Neural cell (in vitro differentiated cells): ENCODE measurements around the gene TCF20. TPM values are rescaled to one million over a fixed set of nuclear protein-coding genes. Genes with fewer than 3 reads are reported as not detected.

Experiments
- H2AFZ ChIP-seq: fragments of 200-600, 300-800 bp; sonication (generic), shearing (Covaris generic); 2 replicates; pipeline ENCODE4 v1.6.0; 2014; ENCODE audit warnings: low read depth, mild to moderate bottlenecking, antibody characterized with exemption, low read length, moderate library complexity
- H3F3A ChIP-seq: fragments of 200-600 bp; shearing (Covaris generic); 2 replicates; pipeline ENCODE4 v1.6.1; 2016; ENCODE audit warnings: mild to moderate bottlenecking, moderate library complexity, mixed read lengths, antibody characterized with exemption, low read length; ENCODE audit not compliant: insufficient read depth, poor library complexity, severe bottlenecking
- H3K27ac ChIP-seq: fragments of 200-600, 300-800 bp; sonication (generic), shearing (Covaris generic); 2 replicates; pipeline ENCODE4 v1.5.1; 2014; ENCODE audit warnings: mild to moderate bottlenecking, low read length, moderate library complexity
- H3K27me3 ChIP-seq: fragments of 300-800, 200-600 bp; sonication (generic), shearing (Covaris generic); 2 replicates; pipeline ENCODE4 v1.6.0; 2014; ENCODE audit warnings: mild to moderate bottlenecking, low read depth, low read length, moderate library complexity; ENCODE audit not compliant: insufficient read depth
- H3K36me3 ChIP-seq: fragments of 300-800, 200-600 bp; sonication (generic), shearing (Covaris generic); 2 replicates; pipeline ENCODE4 v1.5.1; 2014; ENCODE audit warnings: mild to moderate bottlenecking, antibody characterized with exemption, low read length, moderate library complexity; ENCODE audit not compliant: insufficient read depth
- H3K4me2 ChIP-seq: fragments of 300-800, 200-600 bp; sonication (generic), shearing (Covaris generic); 2 replicates; pipeline ENCODE4 v1.6.0; 2014; ENCODE audit warnings: mild to moderate bottlenecking, low read length
- H3K4me3 ChIP-seq: fragments of 300-800, 200-600 bp; sonication (generic), shearing (Covaris generic); 2 replicates; pipeline ENCODE4 v1.5.1; 2014; ENCODE audit warnings: mild to moderate bottlenecking, low read length, moderate library complexity
- H3K79me2 ChIP-seq: fragments of 200-600 bp; shearing (Covaris generic); replicated peaks from 2 replicates; pipeline ENCODE4 v1.6.0; 2014; ENCODE audit warnings: mild to moderate bottlenecking, low read length, moderate library complexity; ENCODE audit not compliant: insufficient read depth
- H3K9ac ChIP-seq: fragments of 300-800, 200-600 bp; sonication (generic), shearing (Covaris generic); 2 replicates; pipeline ENCODE4 v1.6.1; 2016; ENCODE audit warnings: mild to moderate bottlenecking, low read length, mixed read lengths
- H3K9me2 ChIP-seq: fragments of 200-600 bp; shearing (Covaris generic); 2 replicates; pipeline ENCODE4 v1.6.1; 2016; ENCODE audit warnings: mild to moderate bottlenecking, low read length, mixed read lengths; ENCODE audit not compliant: insufficient read depth
- H3K9me3 ChIP-seq: fragments of 200-600, 300-800 bp; sonication (generic), shearing (Covaris generic); 2 replicates; pipeline ENCODE4 v1.6.1; 2016; ENCODE audit warnings: mild to moderate bottlenecking, mixed run types, low read length, moderate library complexity, mixed read lengths
- H4K20me1 ChIP-seq: fragments of 200-600 bp; shearing (Covaris generic); 2 replicates; pipeline ENCODE4 v1.6.1; 2016; ENCODE audit warnings: mild to moderate bottlenecking, mixed run types; ENCODE audit not compliant: insufficient read depth
- EP300 ChIP-seq: fragments of 450-650 bp; conservative IDR thresholded peaks from 2 replicates; pipeline ENCODE4 v1.6.1; 2014; ENCODE audit warnings: antibody characterized with exemption, mild to moderate bottlenecking, moderate library complexity; ENCODE audit not compliant: poor library complexity, severe bottlenecking
- EZH2 ChIP-seq: fragments of 200-600, 300-800 bp; shearing (Covaris generic), sonication (generic); IDR thresholded peaks from 2 replicates; pipeline ENCODE4 v1.6.1; 2014; ENCODE audit warnings: antibody characterized with exemption, low read length, borderline replicate concordance, mild to moderate bottlenecking; ENCODE audit not compliant: insufficient read depth, poor library complexity, severe bottlenecking
- MXI1 ChIP-seq: fragments of 450-650 bp; conservative IDR thresholded peaks from 2 replicates; pipeline ENCODE4 v1.6.1; 2014; ENCODE audit warnings: antibody characterized with exemption, mild to moderate bottlenecking; ENCODE audit not compliant: poor library complexity, severe bottlenecking
- POLR2AphosphoS5 ChIP-seq: IDR thresholded peaks from 2 replicates; pipeline ENCODE4 v1.6.1; 2012
- RAD21 ChIP-seq: fragments of 450-650 bp; conservative IDR thresholded peaks from 2 replicates; pipeline ENCODE4 v1.6.1; 2014; ENCODE audit warnings: antibody characterized with exemption, mild to moderate bottlenecking, moderate library complexity
- REST ChIP-seq: IDR thresholded peaks from 2 replicates; pipeline ENCODE4 v1.6.1; 2012; ENCODE audit warnings: borderline replicate concordance
- SMC3 ChIP-seq: fragments of 450-650 bp; conservative IDR thresholded peaks from 2 replicates; pipeline ENCODE4 v1.6.1; 2014; ENCODE audit warnings: antibody characterized with exemption, mild to moderate bottlenecking, moderate library complexity; ENCODE audit not compliant: poor library complexity
- TAF1 ChIP-seq: IDR thresholded peaks from 2 replicates; pipeline ENCODE4 v1.6.1; 2012; ENCODE audit warnings: low read depth
- polyA plus RNA-seq: library from polyadenylated mRNA; depleted of rRNA; stranded (reverse); fragments of >200 nt; gene quantifications from 2 replicates; pipeline ENCODE4 v1.2.3, GENCODE V29; 2014
- TF ChIP-seq, protein P1 (sequence below): fragments of 450-650 bp; IDR thresholded peaks from 2 replicates; pipeline ENCODE4 v1.5.1; 2014; ENCODE audit warnings: antibody characterized with exemption, mild to moderate bottlenecking, moderate library complexity; ENCODE audit not compliant: poor library complexity, severe bottlenecking

TCF20 gene
- polyA plus RNA-seq, 1 donor from 2014 or later: 21.9 TPM

DNA sequence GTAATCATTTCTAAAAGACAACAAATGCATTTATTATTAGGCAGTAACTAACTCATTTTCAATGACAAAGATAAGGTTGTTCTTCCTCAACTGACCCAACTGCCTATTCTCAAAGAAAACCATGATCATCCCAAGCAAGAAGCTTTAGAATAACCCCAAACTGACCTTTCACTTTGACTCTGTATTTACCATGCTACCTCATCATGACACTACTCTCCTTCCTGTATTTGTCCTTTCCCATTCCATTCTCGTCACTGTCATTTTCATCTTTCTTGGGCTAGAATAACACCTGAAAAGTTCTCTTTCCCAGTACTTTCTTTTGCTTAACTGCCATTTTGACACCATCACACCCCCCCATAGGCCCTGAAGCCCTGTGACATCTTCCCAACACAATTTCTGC is 48.3 kb downstream of the TCF20 start:
- H2AFZ ChIP-seq: no peak overlapping the region
- H3K9me3 ChIP-seq: no peaks in the 10 kb centered on the region
- H3K4me2 ChIP-seq: no peak overlapping the region
- peaks cover 51% of the 10 kb centered on the region for H3K79me2 ChIP-seq
- no peaks in the 10 kb centered on the region for H3K27me3 ChIP-seq
- TF ChIP-seq REST: no peak
- TF ChIP-seq EZH2: no peak
- TF ChIP-seq SMC3: no peak
- TF ChIP-seq EP300: no peak
- TF ChIP-seq, protein P1, sequence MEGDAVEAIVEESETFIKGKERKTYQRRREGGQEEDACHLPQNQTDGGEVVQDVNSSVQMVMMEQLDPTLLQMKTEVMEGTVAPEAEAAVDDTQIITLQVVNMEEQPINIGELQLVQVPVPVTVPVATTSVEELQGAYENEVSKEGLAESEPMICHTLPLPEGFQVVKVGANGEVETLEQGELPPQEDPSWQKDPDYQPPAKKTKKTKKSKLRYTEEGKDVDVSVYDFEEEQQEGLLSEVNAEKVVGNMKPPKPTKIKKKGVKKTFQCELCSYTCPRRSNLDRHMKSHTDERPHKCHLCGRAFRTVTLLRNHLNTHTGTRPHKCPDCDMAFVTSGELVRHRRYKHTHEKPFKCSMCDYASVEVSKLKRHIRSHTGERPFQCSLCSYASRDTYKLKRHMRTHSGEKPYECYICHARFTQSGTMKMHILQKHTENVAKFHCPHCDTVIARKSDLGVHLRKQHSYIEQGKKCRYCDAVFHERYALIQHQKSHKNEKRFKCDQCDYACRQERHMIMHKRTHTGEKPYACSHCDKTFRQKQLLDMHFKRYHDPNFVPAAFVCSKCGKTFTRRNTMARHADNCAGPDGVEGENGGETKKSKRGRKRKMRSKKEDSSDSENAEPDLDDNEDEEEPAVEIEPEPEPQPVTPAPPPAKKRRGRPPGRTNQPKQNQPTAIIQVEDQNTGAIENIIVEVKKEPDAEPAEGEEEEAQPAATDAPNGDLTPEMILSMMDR: no peak
- no peak for TF ChIP-seq TAF1
- TF ChIP-seq RAD21: no peak
- TF ChIP-seq POLR2AphosphoS5: no peak
- no peak for TF ChIP-seq MXI1
- H3K27ac ChIP-seq: no peak overlapping the region
- H3K4me3 ChIP-seq: no peak overlapping the region
- no peak overlapping the region for H3K9ac ChIP-seq
- no peaks in the 10 kb centered on the region for H3K36me3 ChIP-seq
- no peaks in the 10 kb centered on the region for H3F3A ChIP-seq
- H3K9me2 ChIP-seq: no peaks in the 10 kb centered on the region
- peaks cover 3% of the 10 kb centered on the region for H4K20me1 ChIP-seq

Other genes with a start within 250 kb of the TCF20 start
- 8.8 and 11.4 TPM in 2 replicates for gene NAGA, start 199.8 kb downstream of the TCF20 start, polyA plus RNA-seq
- gene PHETA2, start 196.4 kb downstream of the TCF20 start, polyA plus RNA-seq: 0.22 and 0.42 TPM in 2 replicates
- gene SMDT1, start 191.0 kb downstream of the TCF20 start, polyA plus RNA-seq: 42.8 and 44.0 TPM in 2 replicates
- 225 and 273 TPM in 2 replicates for gene NDUFA6, start 179.9 kb downstream of the TCF20 start, polyA plus RNA-seq
- 11.5 and 14.2 TPM in 2 replicates for gene CYP2D6, start 139.8 kb downstream of the TCF20 start, polyA plus RNA-seq
- 0.05 TPM in 1 of 2 replicates, not detected in the other for gene NFAM1, start 161.8 kb upstream of the TCF20 start, polyA plus RNA-seq
- 27.8 and 32.3 TPM in 2 replicates for gene RRP7A, start 249.1 kb upstream of the TCF20 start, polyA plus RNA-seq